ENCODE measurements around the gene SUV39H1. TPM values are rescaled to one million over a fixed set of nuclear protein-coding genes. Genes with fewer than 3 reads are reported as not detected.
"Not testable (repeated sequence)": the region's sequence is repeated elsewhere in the genome, so short reads cannot be mapped to it uniquely, and the experiment has no call there.

The SUV39H1 gene
- total and polyA plus RNA-seq, 9 of the 15 experiments (the other 6 are each of a cell fraction or from before 2014, with no cell fraction given): 4.7 to 34.7 (median 17.9) TPM

DNA sequence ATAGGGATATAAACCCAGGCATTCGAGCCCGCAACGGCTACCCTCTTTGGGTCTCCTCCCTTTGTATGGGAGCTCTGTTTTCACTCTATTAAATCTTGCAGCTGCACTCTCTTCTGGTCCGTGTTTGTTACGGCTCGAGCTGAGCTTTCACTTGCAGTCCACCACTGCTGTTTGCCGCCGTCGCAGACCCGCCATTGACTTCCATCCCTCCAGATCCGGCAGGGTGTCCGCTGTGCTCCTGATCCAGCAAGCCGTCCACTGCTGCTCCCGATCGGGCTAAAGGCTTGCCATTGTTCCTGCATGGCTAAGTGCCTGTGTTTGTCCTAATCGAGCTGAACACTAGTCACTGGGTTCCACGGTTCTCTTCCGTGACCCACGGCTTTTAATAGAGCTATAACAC, 41.8 kb upstream of the SUV39H1 start:
- H3K27ac ChIP-seq (ENCODE audit: extremely low read depth, low read depth, low read length); DNase-seq (ENCODE audit: extremely low read depth in 1 of 4, low spot score in 3 of 4); H3K9ac ChIP-seq (ENCODE audit: insufficient read depth in 1 of 2, low read depth in 2 of 2, low read length in 2 of 2); BruUV-seq (replicated peaks); FAIRE-seq; CTCF ChIA-PET (ENCODE audit: low intra/inter-chr PET ratio); H3K36me3 ChIP-seq (ENCODE audit: control insufficient read depth, insufficient read depth, low read length); H4K20me1 ChIP-seq (replicated peaks; ENCODE audit: control insufficient read depth, insufficient read depth, low read length); H3K9me1 ChIP-seq (ENCODE audit: control insufficient read depth, insufficient read depth, low read length); in situ Hi-C loops (cut with MboI); H3K79me2 ChIP-seq (ENCODE audit: control insufficient read depth, insufficient read depth, low read length); H3K27me3 ChIP-seq (ENCODE audit: control insufficient read depth in 2 of 2, insufficient read depth in 2 of 2, low read length in 2 of 2); H3K4me3 ChIP-seq; intact Hi-C loops (cut with micrococcal nuclease); H3K4me2 ChIP-seq (ENCODE audit: insufficient read depth, low read length); H3K9me3 ChIP-seq (replicated peaks; ENCODE audit: control insufficient read depth, insufficient read depth, low read depth, low read length); H3K4me1 ChIP-seq (replicated peaks in 1 of 2; ENCODE audit: control insufficient read depth in 2 of 2, insufficient read depth in 2 of 2, low read length in 2 of 2); ATAC-seq: not testable (repeated sequence)
- H2AFZ ChIP-seq (ENCODE audit: low read depth, low read length): peak overlapping the region; percentile 40; the same call in 1 of the 2 replicates
- POLR2A ChIA-PET: interaction anchor here (0.7 kb wide), 2 partner anchors 66 to 146 kb away, joined by 3 read pairs; no protein-coding TSS in a partner anchor
- WGBS (ENCODE audit: insufficient coverage, low coverage, missing lambda C conversion rate): 18% methylated on average over 13 of the region's 19 CpGs

GRCh38 chrX:48659686-48660085, 36.8 kb upstream of the SUV39H1 start:
- intact Hi-C loops (cut with micrococcal nuclease); H3K27ac ChIP-seq (ENCODE audit: extremely low read depth, low read depth, low read length); H2AFZ ChIP-seq (ENCODE audit: low read depth, low read length); H4K20me1 ChIP-seq (replicated peaks; ENCODE audit: control insufficient read depth, insufficient read depth, low read length); H3K27me3 ChIP-seq (ENCODE audit: control insufficient read depth in 2 of 2, insufficient read depth in 2 of 2, low read length in 2 of 2); BruUV-seq (replicated peaks); H3K36me3 ChIP-seq (ENCODE audit: control insufficient read depth, insufficient read depth, low read length); FAIRE-seq; H3K4me2 ChIP-seq (ENCODE audit: insufficient read depth, low read length); H3K79me2 ChIP-seq (ENCODE audit: control insufficient read depth, insufficient read depth, low read length); H3K4me3 ChIP-seq; H3K9me1 ChIP-seq (ENCODE audit: control insufficient read depth, insufficient read depth, low read length); in situ Hi-C loops (cut with MboI); CTCF ChIA-PET (ENCODE audit: low intra/inter-chr PET ratio); H3K9me3 ChIP-seq (replicated peaks; ENCODE audit: control insufficient read depth, insufficient read depth, low read depth, low read length); H3K4me1 ChIP-seq (replicated peaks in 1 of 2; ENCODE audit: control insufficient read depth in 2 of 2, insufficient read depth in 2 of 2, low read length in 2 of 2); ATAC-seq; DNase-seq (ENCODE audit: extremely low read depth in 1 of 4, low spot score in 3 of 4); POLR2A ChIA-PET; H3K9ac ChIP-seq (ENCODE audit: insufficient read depth in 1 of 2, low read depth in 2 of 2, low read length in 2 of 2): not testable (repeated sequence)
- WGBS (ENCODE audit: insufficient coverage, low coverage, missing lambda C conversion rate): 59% methylated on average over 10 of the region's 34 CpGs

All from K562 (cell line).